SU-DHL-6 (cell line): ENCODE results near the gene CDK6.

Source experiments
- H2AFZ ChIP-seq: fragments of 200-600 bp; sonication (generic); 2 replicates; pipeline ENCODE4 v1.6.1; 2014; ENCODE audit warnings: low read depth, mild to moderate bottlenecking, moderate library complexity, mixed read lengths, antibody characterized with exemption, low read length; ENCODE audit not compliant: severe bottlenecking
- H3F3A ChIP-seq: fragments of 200-600 bp; shearing (Covaris generic); 2 replicates; pipeline ENCODE4 v1.6.0; 2016; ENCODE audit warnings: antibody characterized with exemption, mild to moderate bottlenecking; ENCODE audit not compliant: insufficient read depth
- H3K27ac ChIP-seq: fragments of 200-600 bp; sonication (generic); 2 replicates; pipeline ENCODE4 v1.5.1; 2016; ENCODE audit warnings: low read depth, mild to moderate bottlenecking, low read length, moderate library complexity, mixed read lengths
- H3K27me3 ChIP-seq: fragments of 200-600 bp; sonication (generic), shearing (Covaris generic); 2 replicates; pipeline ENCODE4 v1.6.0; 2014; ENCODE audit warnings: mild to moderate bottlenecking, low read length
- H3K36me3 ChIP-seq: fragments of 200-600 bp; sonication (generic); 2 replicates; pipeline ENCODE4 v1.6.1; 2014; ENCODE audit warnings: mild to moderate bottlenecking, low read length, mixed read lengths
- H3K4me2 ChIP-seq: fragments of 300-600, 200-600 bp; shearing (Covaris generic), sonication (generic); 2 replicates; pipeline ENCODE4 v1.6.0; 2014; ENCODE audit warnings: low read length, low read depth, mild to moderate bottlenecking; ENCODE audit not compliant: poor library complexity, severe bottlenecking
- H3K4me3 ChIP-seq: fragments of 200-600 bp; sonication (generic); 2 replicates; pipeline ENCODE4 v1.5.1; 2014; ENCODE audit warnings: antibody characterized with exemption, low read length, mild to moderate bottlenecking, mixed read lengths; ENCODE audit not compliant: insufficient read depth, poor library complexity, severe bottlenecking
- H3K79me2 ChIP-seq: fragments of 200-600 bp; sonication (generic); 2 replicates; pipeline ENCODE4 v1.6.1; 2014; ENCODE audit warnings: mild to moderate bottlenecking, low read length, moderate library complexity; ENCODE audit not compliant: insufficient read depth
- H3K9ac ChIP-seq: fragments of 200-600 bp; sonication (generic); 2 replicates; pipeline ENCODE4 v1.7.0; 2014; ENCODE audit warnings: mild to moderate bottlenecking, low read length
- H3K9me2 ChIP-seq: fragments of 200-600 bp; sonication (generic); replicated peaks from 2 replicates; pipeline ENCODE4 v1.6.1; 2014; ENCODE audit warnings: low read length; ENCODE audit not compliant: insufficient read depth
- H3K9me3 ChIP-seq: fragments of 200-600 bp; sonication (generic); 2 replicates; pipeline ENCODE4 v1.6.1; 2014; ENCODE audit warnings: low read length, mixed read lengths; ENCODE audit not compliant: insufficient read depth
- H4K20me1 ChIP-seq: fragments of 200-600 bp; sonication (generic); 2 replicates; pipeline ENCODE4 v1.6.1; 2014; ENCODE audit warnings: low read depth, mild to moderate bottlenecking, antibody characterized with exemption, low read length, moderate library complexity, mixed read lengths
- EZH2phosphoT487 ChIP-seq: fragments of 200-600 bp; sonication (generic), shearing (Covaris generic); conservative IDR thresholded peaks from 2 replicates; pipeline ENCODE4 v1.6.1; 2018; ENCODE audit warnings: mild to moderate bottlenecking, antibody characterized with exemption, low read length, moderate library complexity, mixed read lengths
- TF ChIP-seq, protein P1 (sequence below): fragments of 200-600 bp; sonication (generic); IDR thresholded peaks from one replicate; pipeline ENCODE4 v1.5.1; 2017; ENCODE audit warnings: antibody characterized with exemption, mild to moderate bottlenecking, low read length, moderate library complexity; ENCODE audit not compliant: insufficient read depth, poor library complexity, severe bottlenecking

CDK6 gene

GRCh38 chr7:92634924-92635519 is 201.4 kb downstream of the CDK6 start:
- Histone ChIP-seq H3K4me3 (no peak overlapping the region), H3K9ac (no peak overlapping the region), H3K27ac (no peak overlapping the region)

GRCh38 chr7:92634205-92634604 is 202.2 kb downstream of the CDK6 start:
- Histone ChIP-seq H3K79me2 (no peaks in the 10 kb centered on the region), H3F3A (no peaks in the 10 kb centered on the region; the same call in 1 of the 2 replicates), H2AFZ (no peak overlapping the region), H3K27ac (no peak overlapping the region), H4K20me1 (no peaks in the 10 kb centered on the region), H3K27me3 (no peaks in the 10 kb centered on the region), H3K4me3 (no peak overlapping the region), H3K9me2 (no peaks in the 10 kb centered on the region), H3K36me3 (no peaks in the 10 kb centered on the region), H3K9me3 (no peaks in the 10 kb centered on the region), H3K9ac (no peak overlapping the region), H3K4me2 (no peak overlapping the region)
- TF ChIP-seq, protein P1, sequence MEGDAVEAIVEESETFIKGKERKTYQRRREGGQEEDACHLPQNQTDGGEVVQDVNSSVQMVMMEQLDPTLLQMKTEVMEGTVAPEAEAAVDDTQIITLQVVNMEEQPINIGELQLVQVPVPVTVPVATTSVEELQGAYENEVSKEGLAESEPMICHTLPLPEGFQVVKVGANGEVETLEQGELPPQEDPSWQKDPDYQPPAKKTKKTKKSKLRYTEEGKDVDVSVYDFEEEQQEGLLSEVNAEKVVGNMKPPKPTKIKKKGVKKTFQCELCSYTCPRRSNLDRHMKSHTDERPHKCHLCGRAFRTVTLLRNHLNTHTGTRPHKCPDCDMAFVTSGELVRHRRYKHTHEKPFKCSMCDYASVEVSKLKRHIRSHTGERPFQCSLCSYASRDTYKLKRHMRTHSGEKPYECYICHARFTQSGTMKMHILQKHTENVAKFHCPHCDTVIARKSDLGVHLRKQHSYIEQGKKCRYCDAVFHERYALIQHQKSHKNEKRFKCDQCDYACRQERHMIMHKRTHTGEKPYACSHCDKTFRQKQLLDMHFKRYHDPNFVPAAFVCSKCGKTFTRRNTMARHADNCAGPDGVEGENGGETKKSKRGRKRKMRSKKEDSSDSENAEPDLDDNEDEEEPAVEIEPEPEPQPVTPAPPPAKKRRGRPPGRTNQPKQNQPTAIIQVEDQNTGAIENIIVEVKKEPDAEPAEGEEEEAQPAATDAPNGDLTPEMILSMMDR, result no peak
- no peak for TF ChIP-seq EZH2phosphoT487

More at GRCh38 chr7:92634924-92635519, 201.4 kb downstream of the CDK6 start:
- H3K9me2 ChIP-seq, result no peaks in the 10 kb centered on the region
- no peaks in the 10 kb centered on the region for H3K36me3 ChIP-seq
- H3K79me2 ChIP-seq, result no peaks in the 10 kb centered on the region
- no peaks in the 10 kb centered on the region; the same call in 1 of the 2 replicates for H3F3A ChIP-seq
- H4K20me1 ChIP-seq, result no peaks in the 10 kb centered on the region
- no peaks in the 10 kb centered on the region for H3K9me3 ChIP-seq
- no peak overlapping the region for H3K4me2 ChIP-seq
- H3K27me3 ChIP-seq, result no peaks in the 10 kb centered on the region
- H2AFZ ChIP-seq, result no peak overlapping the region
- TF ChIP-seq EZH2phosphoT487, result no peak
- TF ChIP-seq, protein P1, result no peak

- H3K4me2 ChIP-seq, result no peak overlapping the region
- H3K27ac ChIP-seq, result no peak overlapping the region
- no peaks in the 10 kb centered on the region for H3K36me3 ChIP-seq
- no peak overlapping the region for H3K4me3 ChIP-seq
- H3K27me3 ChIP-seq, result no peaks in the 10 kb centered on the region
- H3K9me3 ChIP-seq, result no peaks in the 10 kb centered on the region
- no peaks in the 10 kb centered on the region for H3K9me2 ChIP-seq
- TF ChIP-seq, protein P1, result no peak
- TF ChIP-seq EZH2phosphoT487, result no peak
- H3F3A ChIP-seq, result no peaks in the 10 kb centered on the region; the same call in 1 of the 2 replicates
- H4K20me1 ChIP-seq, result no peaks in the 10 kb centered on the region
- no peak overlapping the region for H3K9ac ChIP-seq
- H2AFZ ChIP-seq, result no peak overlapping the region
- H3K79me2 ChIP-seq, result no peaks in the 10 kb centered on the region
Measured at GRCh38 chr7:92633211-92633906, 203.0 kb downstream of the CDK6 start.
